OCI-LY7 (cell line): Measurements from ENCODE around the gene PPRC1.

Experiments
- EZH2phosphoT487 ChIP-seq: fragments of 200-600 bp; sonication (generic); IDR thresholded peaks from 2 replicates; pipeline ENCODE4 v1.6.1; 2018; ENCODE audit warnings: low read depth, borderline replicate concordance, mild to moderate bottlenecking, mixed run types, antibody characterized with exemption, low read length, moderate library complexity, mixed read lengths
- TF ChIP-seq, protein P1 (sequence below): fragments of 200-600 bp; sonication (generic); conservative IDR thresholded peaks from 2 replicates; pipeline ENCODE4 v1.5.1; 2014; ENCODE audit warnings: mild to moderate bottlenecking, antibody characterized with exemption, low read length, moderate library complexity, mixed read lengths

- TF ChIP-seq, protein P1, sequence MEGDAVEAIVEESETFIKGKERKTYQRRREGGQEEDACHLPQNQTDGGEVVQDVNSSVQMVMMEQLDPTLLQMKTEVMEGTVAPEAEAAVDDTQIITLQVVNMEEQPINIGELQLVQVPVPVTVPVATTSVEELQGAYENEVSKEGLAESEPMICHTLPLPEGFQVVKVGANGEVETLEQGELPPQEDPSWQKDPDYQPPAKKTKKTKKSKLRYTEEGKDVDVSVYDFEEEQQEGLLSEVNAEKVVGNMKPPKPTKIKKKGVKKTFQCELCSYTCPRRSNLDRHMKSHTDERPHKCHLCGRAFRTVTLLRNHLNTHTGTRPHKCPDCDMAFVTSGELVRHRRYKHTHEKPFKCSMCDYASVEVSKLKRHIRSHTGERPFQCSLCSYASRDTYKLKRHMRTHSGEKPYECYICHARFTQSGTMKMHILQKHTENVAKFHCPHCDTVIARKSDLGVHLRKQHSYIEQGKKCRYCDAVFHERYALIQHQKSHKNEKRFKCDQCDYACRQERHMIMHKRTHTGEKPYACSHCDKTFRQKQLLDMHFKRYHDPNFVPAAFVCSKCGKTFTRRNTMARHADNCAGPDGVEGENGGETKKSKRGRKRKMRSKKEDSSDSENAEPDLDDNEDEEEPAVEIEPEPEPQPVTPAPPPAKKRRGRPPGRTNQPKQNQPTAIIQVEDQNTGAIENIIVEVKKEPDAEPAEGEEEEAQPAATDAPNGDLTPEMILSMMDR = no peak
- no peak for TF ChIP-seq EZH2phosphoT487
These were observed 24.4 kb downstream of the PPRC1 start for GRCh38 chr10:102157224-102157623.
